Measurements from ENCODE around the gene NOD2. TPM values are rescaled to one million over a fixed set of nuclear protein-coding genes. Genes with fewer than 3 reads are reported as not detected.

Gene NOD2
- total RNA-seq, 1 experiment from 2014 or later = 0.34 TPM

DNA sequence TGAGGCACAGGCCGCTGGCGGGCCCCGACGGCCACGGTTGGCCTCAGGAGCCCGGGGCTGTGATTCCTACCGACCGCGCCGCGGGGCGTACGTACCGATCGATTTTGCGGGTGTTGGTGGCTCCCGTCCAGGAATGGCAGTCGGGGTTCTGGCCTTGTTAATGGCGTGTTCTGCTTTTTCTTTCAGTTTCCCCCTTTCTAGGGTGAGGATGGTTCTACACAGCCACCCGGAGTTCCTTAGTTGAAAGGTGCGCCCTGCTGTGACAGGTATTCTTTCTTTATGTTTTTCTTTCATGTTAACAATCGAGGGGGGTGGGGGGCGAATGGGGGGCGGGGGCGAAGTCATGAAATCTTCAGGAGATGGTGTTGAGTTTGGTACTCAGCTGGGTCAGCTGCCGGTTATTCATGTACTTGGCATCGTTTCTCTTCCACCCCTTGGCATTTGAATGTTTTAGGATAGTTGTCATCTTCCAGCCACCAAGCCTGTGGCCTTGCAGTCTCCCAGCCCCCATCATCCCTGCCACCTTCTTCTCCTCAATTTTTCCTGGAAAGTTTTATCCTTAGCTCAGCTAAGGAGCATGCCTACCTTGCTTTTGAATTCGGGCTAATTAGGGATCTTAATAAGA is 49.3 kb downstream of the NOD2 start:
- peak; percentile 83 for DNase-seq (ENCODE audit: low read depth)

DNA sequence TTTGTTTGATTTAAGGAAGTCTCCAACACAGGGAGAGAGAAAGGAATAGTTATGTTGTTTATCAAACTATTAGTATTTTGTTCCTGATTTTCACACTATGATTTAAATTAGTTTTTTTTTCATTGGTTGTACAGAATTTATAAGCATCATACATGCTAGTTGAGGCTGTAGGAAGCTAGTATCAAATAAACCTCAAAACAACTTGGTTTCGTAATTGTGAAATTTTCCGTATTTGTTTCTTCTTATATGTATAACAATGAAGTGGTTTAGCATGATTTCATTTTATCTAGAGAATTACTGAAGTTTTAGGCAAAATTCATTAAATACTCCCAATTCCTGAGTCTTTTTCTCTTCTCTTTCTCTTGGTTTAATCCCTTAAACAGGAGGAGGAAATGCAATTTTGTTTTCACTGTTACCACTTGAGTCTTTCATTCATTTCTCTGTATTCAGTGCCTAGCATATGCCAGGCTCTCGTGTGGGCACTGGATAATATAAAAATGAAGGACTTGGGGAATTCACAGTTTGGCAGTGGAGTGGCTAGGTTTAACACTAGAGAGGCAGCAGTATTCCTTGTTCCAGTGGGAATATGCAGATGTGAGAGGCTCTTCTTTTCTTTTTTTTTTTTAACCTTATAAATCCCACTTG is 50.3 kb downstream of the NOD2 start:
- DNase-seq (ENCODE audit: low read depth) = no peak

- peak; percentile 50 for DNase-seq (ENCODE audit: low read depth)
These were observed 51.5 kb downstream of the NOD2 start for GRCh38 chr16:50744881-50745280.

DNA sequence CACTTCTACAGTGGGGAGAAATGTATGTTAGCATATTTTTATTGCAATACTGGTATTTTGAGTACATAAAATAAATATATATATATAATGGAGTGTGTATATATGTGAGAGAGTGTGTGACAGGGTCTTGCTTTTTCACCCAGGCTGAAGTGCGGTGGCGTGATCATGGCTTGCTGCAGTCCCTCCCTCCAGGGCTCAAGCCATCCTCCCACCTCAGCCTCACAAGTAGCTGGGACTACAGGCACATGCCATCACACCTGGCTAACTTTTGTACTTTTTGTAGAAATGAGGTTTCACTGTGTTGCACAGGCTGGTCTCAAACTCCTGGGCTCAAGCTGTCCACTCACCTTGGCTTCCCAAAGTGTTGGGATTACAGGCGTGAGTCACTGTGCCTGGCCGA is 52.5 kb downstream of the NOD2 start:
- no peak for DNase-seq (ENCODE audit: low read depth)

DNA sequence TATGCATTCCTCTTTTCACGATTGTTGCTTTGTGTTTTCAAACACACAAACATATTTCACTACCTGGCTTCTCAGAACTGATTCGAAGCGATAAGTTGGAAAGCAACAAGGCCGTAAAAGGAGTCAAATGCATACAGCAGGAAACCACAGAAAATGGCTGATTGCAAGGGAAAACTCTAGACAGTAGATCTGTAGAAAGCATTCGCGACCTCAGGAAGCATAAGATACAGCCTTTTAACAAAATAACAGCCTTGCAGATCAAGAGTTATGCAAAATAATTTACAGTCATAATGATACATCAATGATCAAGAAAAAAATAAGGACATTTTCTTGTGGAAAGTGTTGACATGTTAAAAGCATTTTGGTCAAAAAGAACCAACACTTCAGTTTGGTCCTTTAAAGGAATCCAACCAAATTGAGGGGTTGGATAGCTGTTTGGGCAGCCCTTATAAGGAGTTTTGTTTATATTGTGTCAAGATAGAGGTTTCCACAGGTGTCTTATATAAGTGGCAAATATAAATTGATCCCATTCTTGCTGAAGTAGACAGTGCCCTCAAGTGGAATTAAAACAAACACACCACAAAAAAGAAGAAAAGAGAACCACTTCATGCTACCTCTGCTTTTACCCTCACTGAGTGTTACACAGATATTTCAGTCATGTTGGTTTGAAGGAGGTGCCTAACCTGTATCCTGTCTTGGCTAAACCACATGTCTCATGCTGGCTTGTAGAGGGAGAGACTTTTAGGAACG is 54.0 kb downstream of the NOD2 start:
- DNase-seq (ENCODE audit: low read depth) = peak; percentile 28

- DNase-seq (ENCODE audit: low read depth) = no peak
These were observed 58.1 kb downstream of the NOD2 start for GRCh38 chr16:50751528-50751927.

- no peak for DNase-seq (ENCODE audit: low read depth)
These were observed 59.2 kb downstream of the NOD2 start for GRCh38 chr16:50752471-50753235.

DNA sequence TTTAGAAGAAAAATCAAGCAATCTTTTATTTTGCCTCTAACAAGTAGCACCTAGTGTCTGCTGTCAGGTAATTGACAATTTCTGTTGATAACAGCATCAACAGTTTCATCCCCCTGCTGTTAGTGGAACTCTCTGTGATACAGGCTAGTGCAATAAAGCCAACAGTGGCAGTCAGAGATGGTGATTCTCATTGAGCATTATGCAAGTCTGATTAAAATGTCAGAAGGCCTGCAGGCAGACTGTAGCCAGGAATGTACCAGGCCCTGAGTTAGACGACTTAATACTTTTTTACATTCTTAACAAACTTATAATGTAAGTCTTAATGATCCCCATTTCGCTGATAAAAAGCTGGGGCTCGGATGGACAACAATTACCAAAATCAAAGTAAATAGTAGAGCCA is 63.1 kb downstream of the NOD2 start:
- no peak for DNase-seq (ENCODE audit: low read depth)

DNA sequence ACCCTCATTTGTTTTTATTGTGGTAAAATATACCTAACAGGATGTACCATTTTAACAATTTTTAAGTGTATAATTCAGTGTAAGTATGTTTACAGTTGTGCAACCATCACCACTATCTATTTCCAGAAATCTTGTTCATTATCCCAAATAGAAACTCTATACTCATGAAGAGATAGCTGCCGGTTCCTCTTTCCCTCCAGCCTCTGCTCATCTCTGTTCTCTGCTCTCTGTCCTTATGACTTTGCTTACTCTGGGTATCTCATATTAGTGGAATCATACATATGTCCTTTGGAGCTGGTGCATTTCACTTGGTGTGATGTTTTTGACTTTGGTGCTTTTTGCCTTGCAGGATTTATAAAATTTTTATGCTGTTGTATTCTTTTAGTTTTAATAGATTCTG is 67.9 kb downstream of the NOD2 start:
- no peak for DNase-seq (ENCODE audit: low read depth)

DNA sequence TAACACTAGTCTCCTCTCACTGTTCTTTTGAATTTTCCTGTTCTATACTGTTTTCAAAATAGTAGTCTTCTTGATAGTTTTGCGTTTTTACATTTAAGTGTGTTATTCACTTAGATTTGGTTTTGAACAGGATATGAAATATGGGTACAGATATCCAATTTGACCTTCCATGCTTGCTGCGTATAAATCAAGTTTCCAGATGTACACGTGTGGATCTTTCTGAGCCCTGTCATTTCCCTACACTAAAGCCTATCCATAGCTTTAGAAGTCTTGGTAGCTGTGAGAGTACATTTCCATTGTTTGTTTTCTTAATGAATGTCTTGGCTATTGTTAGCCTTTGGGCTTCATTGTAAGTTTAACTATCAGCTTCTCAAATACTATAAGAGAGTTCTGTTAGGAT is 68.8 kb downstream of the NOD2 start:
- DNase-seq (ENCODE audit: low read depth) = no peak

- DNase-seq (ENCODE audit: low read depth) = peak; percentile 27
These were observed 69.8 kb downstream of the NOD2 start for GRCh38 chr16:50763211-50763610.

DNA sequence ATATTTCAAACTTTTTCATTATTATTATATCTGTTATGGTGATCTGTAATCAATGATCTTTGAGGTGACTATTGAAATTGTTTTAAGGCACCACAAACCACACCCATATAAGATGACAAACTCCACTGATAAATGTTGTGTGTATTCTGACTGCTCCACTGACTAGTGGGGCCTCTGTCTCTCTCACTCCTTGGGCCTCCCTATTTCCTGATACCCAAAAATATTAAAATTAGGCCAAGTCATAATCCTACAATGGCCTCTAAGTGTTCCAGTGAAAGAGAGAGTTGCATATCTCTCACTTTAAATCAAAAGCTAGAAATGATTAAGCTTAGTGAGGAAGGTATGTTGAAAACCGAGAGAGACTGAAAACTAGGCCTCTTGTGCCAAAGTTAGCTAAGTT is 71.9 kb downstream of the NOD2 start:
- DNase-seq (ENCODE audit: low read depth) = no peak

DNA sequence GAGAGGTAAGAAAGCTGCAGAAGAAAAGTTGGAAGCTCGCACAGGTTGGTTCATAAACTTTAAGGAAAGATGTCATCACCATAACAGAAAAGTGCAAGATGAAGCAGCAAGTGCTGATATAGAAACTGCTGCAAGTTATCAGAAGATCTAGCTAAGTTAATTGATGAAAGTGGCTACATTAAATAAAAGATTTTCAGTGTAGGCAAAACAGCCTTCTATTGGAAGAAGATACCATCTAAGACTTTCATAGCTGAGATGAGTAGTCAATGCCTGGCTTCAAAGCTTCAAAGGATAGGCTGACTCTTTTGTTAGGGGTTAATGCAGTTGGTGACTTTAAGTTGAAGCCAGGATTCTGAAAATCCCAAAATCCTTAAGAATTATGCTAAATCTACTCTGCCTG is 72.5 kb downstream of the NOD2 start:
- no peak for DNase-seq (ENCODE audit: low read depth)

DNA sequence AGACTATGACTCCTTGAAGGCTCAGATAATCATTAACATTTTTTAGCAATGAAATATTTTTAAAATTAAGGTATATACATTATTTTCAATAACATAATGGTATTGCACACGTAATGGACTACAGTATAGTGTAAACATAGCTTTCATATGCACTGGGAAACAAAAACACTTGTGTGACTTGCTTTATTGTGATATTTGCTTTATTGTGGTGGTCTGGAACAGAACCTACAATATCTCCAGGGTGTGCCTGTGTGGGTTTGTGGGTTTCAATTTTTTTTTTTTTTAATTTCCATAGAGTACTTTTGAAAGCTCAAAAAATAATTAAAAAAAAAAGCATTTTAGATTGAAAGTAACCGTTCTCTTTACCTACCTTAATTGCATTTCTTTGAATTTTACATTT is 73.8 kb downstream of the NOD2 start:
- DNase-seq (ENCODE audit: low read depth) = no peak

GRCh38 chr16:50771366-50771765 is 78.0 kb downstream of the NOD2 start:
- peak; percentile 51 for DNase-seq (ENCODE audit: low read depth)

DNA sequence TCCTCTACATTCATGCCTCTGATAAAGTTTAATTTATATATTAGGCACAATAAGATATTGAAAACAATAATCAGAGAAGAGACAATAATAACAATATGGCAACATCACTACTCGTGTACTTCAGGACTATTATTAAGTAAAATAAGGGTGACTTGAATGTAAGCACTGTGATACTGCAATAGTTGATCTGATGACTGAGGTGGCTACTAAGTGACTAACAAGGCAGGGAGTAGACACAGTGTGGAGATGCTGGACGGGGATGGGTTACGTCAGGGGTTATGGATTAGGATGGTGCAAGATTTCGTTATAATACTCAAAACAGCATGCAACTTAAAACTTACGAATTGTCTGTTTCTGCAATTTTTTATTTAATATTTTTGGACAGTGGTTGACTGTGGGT is 81.0 kb downstream of the NOD2 start:
- no peak for DNase-seq (ENCODE audit: low read depth)

- no peak for DNase-seq (ENCODE audit: low read depth)
These were observed 81.6 kb downstream of the NOD2 start for GRCh38 chr16:50774960-50775359.

DNA sequence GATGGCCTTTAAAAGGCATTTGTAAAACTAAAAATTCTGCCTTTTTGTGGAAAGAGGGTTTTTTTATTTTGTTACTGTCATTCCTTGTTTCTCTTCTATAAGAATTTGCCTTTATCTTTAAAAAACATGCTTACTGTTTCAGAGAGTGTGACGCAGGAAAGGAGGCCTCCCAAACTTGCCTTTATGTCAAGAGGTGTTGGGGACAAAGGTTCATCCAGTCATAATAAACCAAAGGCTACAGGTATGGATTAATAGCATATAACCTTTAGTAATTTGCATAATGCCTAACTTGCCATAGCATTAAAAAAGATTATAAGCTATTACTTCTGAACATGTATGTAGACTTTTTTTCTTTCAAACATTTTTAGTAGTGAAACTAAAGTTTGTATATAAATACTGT is 82.6 kb downstream of the NOD2 start:
- DNase-seq (ENCODE audit: low read depth) = no peak

DNA sequence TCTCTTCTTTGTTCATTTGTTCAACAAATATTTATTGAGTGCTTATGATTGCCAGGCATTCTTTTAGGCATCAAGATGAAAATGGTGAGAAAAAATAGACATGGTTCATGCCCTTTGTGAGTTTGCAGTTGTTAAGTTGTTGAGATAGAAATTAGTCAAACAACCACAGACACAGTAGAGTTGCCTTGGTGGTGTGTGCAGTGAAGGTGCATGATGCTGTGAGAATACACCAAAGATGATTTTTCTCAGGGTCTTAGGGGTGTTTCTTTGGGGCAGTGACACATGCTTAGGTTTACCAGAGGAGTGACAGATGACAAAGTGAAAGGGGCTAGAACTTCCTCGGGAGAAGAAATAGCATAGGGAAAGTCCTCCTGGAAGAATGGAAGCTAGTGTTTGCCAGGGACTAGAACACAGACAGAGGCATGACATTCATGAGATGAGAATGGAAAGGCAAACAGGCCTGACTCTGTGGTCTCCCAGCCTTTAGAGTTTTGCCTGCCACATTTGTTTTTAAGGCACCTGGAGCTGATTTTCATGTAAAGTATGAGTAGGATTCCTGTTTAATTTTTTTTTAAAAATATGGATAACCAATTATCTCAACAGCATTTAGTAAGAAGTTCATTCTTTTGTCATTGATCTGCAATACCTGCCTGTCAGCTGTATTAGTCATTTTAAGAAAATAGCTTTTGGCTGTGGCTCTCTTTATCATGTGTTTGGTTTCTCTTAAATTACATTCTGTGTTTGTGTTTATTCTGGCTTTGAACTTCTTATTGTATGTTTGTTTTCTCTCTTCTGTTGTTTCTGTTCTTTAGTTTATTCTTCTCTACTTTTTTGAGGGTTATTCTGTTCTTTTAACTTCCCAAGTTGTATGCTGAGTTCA is 85.1 kb downstream of the NOD2 start:
- no peak for DNase-seq (ENCODE audit: low read depth)

DNA sequence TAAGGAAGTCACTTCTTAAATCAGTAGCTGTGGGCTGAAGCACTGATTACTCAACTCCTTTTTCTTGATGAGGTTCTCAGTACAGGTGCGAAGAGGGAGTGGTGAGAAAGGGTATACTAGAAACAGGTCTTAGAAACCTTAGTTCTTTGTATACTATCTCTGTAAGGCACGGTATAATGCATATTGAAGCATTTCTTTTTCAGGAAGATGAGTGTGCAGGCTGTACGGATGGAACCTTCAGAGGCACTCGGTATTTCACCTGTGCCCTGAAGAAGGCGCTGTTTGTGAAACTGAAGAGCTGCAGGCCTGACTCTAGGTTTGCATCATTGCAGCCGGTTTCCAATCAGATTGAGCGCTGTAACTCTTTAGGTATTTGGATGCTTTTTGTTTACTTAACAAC is 87.6 kb downstream of the NOD2 start:
- DNase-seq (ENCODE audit: low read depth) = no peak

- DNase-seq (ENCODE audit: low read depth) = no peak
These were observed 88.1 kb downstream of the NOD2 start for GRCh38 chr16:50781518-50781917.
